RPMI8226 (cell line): ENCODE results near the gene ZMIZ1.

Source experiments
- DNase-seq: peaks from one replicate; pipeline ENCODE4 v3.0.0-alpha.2; 2015

ZMIZ1 gene

DNA sequence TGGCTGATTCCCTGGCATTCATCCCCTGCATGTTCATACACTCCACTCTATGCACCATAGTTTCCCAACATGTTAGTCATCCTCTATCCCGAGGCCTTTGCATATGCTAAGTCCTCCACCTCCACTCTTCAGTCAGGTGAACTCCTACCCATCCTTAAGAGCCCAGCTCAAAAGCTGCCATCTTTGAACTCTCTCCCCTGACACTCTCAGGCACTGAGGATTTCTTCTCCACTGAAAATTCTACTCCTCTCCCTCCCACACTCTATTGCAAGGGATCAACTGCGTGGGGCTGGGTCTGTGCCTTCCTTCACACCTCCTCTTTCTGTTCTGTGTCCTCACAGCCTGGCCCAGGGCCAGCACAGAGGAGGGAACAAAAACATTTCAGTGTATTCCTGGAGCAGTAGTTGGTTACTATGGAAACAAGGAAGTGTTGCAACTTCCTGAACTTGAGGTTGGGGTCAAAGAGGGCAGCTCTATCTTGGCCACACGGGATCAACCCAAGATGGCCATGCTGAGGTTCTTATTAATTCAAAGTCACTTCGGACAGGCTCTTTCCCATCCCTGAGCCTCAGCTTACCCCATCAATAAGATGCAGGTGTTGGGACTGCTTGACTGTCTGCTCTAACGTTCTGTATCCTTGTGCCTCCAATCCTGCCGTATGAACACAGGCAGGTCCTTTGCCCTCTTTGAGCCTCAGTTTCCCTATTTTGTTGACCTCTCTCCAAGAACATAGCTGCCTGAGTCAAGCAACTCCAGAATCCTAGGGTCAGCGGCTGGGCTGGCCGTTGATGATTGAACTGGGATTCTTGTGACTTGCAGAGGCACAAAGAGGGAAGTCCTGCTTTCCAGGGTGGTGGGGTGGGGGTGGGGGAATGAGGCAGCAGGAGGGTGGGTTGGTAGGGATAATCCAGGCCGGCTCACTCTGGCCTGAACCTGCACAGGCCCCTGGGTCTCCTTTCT is 15.5 kb downstream of the ZMIZ1 start:
- peak; percentile 81 for DNase-seq

GRCh38 chr10:79084972-79085597 is 16.3 kb downstream of the ZMIZ1 start:
- no peak for DNase-seq

GRCh38 chr10:79086822-79087221 is 18.1 kb downstream of the ZMIZ1 start:
- DNase-seq = no peak

- no peak for DNase-seq
These were observed 19.0 kb downstream of the ZMIZ1 start for GRCh38 chr10:79087721-79088120.

GRCh38 chr10:79088176-79088575 is 19.4 kb downstream of the ZMIZ1 start:
- no peak for DNase-seq

DNA sequence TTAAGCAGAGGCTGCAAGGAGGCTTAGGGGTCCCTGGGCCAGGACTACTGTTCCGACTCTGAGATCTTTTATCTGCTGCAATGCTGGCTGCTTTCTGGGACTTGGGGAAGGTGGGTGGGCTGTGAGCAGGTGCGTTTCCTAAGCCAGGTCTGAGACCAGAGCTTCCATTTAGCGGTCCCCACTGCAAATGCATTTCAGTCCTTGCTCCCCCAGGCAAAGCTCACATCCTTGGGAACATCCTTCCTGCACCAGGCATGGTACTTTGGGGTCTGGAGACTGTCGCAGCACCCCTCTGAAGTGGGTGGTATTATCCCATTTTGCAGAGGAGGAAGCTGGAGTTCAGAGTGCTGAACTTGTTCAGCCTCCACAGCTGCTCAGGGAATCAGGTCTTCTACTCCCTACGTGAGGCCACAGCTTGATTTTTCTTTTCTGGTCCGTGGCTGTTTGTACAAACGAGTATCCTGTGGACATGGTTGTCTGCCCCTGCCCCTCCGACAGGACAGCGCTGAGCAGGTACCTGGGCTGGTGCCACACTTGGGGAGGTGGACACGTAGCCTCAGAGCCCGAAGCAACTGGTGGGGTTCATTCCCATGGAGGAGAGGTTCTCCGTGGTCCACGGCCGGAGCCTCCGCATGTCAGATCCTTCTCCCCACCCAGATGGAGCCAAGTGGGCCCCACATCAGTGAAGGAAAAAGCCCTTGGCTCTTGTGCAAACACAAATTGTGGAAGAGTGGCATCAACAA is 20.0 kb downstream of the ZMIZ1 start:
- no peak for DNase-seq

DNA sequence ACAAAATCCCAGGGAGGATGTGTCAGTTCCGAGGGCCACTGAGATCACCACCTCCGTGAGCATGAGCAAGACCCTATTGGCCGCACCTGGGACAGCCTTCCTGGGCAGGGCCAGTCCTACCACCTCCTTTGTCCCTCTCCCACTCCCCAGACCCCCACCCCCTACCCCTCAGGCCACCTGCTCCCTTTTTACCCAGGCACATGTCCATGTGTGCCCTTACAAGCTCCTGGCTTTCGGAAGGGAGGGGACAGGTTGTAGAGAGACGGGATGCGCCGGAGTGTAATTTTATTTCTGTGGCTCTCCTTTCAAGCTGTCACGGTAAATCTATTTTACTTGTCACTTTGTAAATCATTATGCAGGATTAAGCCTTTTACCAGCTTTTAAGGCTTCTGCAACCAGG is 20.9 kb downstream of the ZMIZ1 start:
- DNase-seq = no peak

DNA sequence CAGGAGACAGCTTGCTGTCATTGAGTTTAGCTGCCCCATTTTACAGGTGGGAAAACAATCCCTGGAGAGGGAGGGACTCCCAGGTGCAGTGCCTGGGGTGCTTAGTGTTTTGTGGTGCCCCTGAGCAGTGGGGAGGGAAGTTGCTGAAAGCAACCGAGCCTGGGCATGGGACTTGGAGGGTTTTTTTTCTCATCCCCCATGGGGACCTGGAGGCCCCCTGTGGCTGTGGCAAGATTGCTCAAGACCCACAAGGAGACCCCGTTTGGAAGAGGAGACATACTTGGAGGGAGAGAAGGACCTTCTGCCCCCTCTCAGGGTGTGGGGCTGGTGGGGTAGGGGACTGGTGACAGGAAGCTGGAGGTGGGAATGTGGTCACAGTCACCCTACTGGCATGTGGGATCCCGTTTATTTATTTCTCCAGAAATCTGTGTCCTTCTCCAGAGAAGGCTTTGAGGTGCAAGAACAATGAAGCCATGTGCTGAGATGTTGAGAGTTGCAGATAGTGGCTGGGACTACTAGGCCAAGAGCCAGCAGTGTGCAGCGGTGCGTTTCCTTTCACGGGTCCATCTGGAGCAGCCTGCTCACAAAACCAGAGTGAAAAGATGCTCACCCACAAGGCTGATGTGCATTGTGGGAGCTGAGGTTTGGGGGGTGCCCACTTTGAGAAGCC is 21.5 kb downstream of the ZMIZ1 start:
- no peak for DNase-seq

DNA sequence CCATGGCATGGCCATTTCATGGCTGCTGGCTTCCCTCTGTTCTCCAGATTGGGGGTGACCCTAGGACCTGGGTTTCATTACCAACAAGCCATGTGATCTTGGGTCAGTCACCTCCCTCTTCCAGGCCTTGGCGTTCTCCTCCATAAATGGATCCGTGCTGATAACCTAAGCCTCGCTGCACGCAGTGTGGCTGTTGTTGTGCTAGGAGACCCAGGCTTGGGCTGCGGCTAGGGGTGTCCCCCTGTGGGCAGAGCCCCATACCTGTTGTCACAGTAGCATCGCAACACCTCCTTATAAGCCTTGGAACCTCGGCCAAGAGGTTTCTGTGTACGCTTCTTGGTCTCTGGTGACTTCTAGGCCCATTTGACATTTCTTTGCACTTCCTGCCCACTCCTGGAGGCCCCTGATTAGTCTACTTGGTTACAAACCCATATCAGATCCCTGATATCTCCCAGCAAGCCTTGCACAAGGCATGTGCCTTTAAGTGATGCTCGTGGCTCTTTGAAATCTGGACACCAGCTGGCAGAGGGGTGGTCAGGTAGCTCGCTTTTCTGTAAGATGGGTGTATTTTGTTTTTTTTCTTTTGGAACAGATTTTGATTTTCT is 23.6 kb downstream of the ZMIZ1 start:
- no peak for DNase-seq

DNA sequence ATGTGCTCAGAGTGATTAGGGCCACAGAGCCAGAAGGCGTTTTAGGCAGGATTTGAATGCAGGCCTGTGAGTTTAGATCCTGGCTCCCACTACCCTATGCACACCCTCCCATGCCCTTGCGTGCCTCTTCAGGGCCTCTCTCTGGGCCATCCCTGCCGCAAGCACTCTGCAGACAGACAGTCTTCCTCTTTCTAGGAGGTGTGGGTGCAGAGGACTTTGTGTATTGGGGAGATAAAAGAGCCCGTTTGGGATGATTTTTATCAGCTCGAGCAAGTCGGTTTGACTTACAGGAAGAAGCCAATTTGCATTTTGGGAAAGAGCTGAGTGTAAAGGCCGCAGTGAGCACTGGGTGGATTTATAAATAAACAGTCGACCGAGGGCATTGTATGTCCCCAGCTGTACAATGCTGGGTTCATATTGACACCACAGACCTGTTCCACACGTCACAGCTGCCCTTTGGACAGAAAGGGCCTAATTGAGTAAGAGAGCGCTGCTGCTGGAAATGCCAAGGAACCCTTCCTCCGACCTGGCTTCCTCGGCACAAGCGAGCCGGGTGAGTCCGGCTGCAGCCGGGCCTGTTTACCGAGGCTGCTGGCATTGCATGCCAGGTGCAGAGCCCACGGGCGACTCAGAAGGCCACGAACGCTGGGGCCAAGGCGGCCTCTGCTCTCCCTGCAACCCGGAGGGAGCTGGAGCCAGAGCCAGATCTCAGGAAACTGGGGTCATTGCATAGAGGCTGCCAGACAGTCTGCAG is 25.1 kb downstream of the ZMIZ1 start:
- DNase-seq = no peak

- no peak for DNase-seq
These were observed 25.8 kb downstream of the ZMIZ1 start for GRCh38 chr10:79094412-79095175.

DNA sequence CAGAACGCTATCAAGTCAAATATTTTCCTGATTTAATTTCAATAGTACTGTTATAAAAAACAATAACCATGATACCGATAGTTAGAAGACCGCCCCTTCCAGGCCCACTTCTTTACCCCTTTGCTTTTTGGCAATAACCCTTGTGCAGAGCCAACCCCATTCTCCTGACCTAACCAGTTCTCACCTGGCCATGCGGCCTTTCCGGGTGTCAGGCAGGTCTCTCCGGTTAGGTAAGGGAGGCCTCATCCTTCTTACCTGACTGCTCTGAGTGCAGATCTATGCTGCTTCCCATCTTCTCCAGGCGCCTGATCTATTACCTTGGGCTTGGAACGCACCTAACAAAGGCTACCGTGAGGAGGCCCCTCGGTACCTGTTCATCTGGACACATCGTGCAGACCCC is 26.6 kb downstream of the ZMIZ1 start:
- DNase-seq = no peak

DNA sequence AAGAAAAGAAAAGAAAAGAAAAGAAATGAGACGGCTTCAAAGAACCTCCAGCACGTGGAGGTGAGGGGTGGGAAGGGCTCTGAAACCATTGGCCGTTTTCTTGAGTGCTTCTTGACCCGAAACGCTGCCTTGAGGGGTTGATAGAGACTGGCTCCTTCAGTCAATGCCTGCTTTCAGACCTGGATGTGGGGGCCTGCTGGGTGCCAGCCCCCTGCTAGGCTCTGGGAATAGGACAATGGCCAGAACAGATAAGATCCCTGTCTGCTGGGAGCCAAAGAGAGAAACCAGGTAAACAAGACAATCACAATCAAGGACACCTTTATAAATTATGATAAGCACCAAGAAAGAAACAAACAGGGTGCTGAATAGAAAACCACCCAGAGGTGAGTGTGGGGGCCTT is 27.7 kb downstream of the ZMIZ1 start:
- no peak for DNase-seq

GRCh38 chr10:79097021-79097872 is 28.5 kb downstream of the ZMIZ1 start:
- DNase-seq = no peak

DNA sequence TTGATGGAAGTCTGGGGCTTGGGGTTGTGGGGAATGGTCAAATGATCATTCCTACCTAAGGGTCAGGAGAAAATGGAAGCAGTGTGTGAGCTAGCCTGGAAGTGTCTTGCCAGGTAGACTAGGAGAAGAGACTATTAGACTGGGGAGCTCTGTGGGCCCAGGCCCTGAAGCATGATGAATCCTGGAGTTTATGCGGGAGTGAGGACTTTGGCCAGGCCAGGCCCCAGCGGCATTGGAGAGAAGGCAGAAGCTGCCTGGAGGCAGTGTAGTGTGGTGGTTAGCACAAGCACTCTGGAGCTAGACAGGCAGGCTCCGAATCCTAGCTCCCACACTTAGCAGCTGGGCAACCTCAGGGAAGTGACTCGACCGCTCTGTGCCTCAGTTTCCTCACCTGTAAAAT is 29.3 kb downstream of the ZMIZ1 start:
- DNase-seq = no peak

DNA sequence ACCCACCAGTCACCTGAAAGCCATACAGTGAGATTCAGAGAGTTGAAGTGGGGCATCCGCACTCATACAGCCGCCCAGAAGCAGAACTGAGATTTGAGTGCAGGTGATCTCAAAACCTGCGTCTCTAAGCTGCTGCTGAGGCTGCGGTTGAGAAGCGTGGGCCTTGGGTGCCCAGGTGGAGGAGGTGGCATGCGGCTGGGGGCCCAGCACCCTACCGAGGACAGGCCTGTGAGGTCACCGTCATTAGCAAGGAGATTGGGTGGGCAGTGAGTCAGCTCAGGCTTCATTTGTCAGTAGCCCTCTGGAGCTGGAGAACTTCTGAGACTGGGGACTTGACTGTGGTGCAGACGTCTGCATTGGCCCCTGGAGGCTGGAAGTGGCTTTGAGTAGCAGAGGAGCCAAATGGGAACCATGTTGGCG is 29.8 kb downstream of the ZMIZ1 start:
- peak; percentile 70 for DNase-seq

GRCh38 chr10:79099898-79100448 is 31.2 kb downstream of the ZMIZ1 start:
- DNase-seq = no peak

DNA sequence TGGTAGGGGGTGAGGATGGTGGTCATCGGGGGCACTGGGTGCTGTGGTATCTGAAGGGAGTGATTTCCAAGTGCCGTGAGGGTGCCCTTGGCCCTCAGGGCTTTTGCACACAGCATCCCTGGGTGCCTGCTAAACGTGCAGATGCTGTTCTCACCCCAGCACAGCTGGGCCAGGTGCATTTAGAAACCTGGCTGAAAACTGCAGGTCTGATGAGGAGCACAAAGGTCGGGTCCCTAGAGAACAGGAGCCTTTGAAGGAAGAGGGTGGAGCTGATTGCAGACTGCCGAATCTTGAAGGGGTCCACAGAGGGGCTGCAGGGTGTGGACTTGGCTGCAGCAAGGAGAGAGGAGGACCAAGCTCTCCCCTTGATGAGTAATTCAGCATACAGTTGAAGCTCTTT is 32.0 kb downstream of the ZMIZ1 start:
- peak; percentile 26 for DNase-seq
